ENCODE measurements around the gene FAM168A. TPM values are rescaled to one million over a fixed set of nuclear protein-coding genes. Genes with fewer than 3 reads are reported as not detected.

Gene FAM168A, protein sequence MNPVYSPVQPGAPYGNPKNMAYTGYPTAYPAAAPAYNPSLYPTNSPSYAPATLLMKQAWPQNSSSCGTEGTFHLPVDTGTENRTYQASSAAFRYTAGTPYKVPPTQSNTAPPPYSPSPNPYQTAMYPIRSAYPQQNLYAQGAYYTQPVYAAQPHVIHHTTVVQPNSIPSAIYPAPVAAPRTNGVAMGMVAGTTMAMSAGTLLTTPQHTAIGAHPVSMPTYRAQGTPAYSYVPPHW
- total RNA-seq: 23.1 and 25.9 TPM in 2 replicates

DNA sequence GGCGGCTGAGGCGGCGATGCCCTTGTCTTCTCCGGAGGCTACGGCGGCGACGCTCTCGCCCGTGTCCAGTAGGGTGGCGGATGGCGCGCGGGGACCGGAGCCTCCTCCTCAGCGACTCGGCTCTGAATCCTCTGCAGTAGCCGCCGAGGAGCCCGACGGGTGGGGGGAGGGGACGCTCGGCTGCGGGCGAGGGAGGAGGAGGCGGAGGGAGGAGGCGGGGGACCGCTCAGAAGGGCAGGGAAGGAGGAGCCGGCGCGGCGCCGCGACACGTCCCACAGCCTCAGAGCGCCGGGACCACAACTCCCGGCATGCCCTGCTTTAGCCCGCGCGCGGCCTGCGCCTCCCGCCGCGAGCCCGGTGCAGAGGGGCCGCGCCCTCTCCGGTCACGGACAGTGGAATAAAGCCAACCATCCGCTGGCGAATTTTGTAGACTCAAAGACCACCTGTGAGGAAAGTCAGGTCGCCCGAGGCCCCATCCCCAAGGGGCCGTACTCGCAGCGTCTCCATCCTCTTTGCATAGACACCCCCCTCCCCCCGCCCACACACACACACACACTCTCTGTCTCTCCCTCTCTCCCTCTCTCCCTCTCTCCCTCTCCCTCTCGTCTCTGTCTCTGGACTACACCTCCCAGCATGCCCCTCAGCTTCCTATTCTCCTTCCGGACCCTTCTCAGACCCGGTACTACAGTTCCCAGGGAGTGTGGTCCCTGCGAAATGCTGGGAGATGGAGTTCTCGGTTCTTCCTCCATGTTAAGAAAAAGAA, at the start of gene FAM168A:
TSS of gene FAM168A (minus strand) at position 157 of the 763 bp plus-strand sequence. CDS start 129,638 bp downstream, outside the sequence.
- intact Hi-C loops (cut with micrococcal nuclease): loop anchor here (1.0 to 5.0 kb wide), 11 partner anchors 49 to 894 kb away; partner anchors contain the start of genes C2CD3, FCHSD2, LIPT2 and PGM2L1

- intact Hi-C loops (cut with micrococcal nuclease): loop anchor here (1.0 kb wide), 1 partner anchor 49 kb away; the partner anchor contains the start of gene FAM168A
Measured at GRCh38 chr11:73647459-73648100, 49.7 kb upstream of the FAM168A start.

DNA sequence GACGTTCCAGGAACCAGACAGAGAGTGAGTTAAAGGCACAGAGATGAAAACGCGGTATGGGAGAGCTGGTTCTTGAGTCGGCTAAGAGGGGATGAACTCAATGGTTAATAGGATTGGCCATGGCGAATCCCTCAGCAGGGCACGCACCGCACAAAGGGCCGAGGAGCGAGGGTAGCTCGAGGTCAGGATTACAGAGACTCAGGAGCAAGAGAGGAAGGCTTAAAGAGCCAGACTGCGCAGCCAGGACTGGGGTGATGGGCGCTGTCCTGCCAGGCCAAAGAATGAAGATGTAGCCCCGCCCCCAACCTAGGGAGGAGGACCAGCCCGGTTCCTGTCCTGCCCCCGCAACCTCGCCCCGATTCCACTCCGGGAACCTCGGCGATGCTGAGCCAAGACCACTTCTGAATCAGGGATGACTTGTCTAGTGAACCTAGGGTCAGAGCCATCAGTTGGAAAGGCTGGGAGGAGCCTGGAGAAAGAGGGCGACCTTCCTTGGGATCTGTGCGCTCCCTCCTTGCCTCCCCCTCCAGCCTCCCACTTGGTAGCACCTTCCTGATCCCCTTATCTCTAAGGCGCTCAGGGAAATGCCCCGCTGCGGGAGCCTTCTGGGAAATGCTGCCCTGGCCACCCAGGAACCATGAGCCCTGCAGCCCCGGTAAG, 48.2 kb upstream of the FAM168A start, which contains the start of gene PLEKHB1:
TSS of gene PLEKHB1 (plus strand) at position 610 of the 660 bp plus-strand sequence. CDS start at position 638, 28 bp downstream.
- intact Hi-C loops (cut with micrococcal nuclease): no loop called here

DNA sequence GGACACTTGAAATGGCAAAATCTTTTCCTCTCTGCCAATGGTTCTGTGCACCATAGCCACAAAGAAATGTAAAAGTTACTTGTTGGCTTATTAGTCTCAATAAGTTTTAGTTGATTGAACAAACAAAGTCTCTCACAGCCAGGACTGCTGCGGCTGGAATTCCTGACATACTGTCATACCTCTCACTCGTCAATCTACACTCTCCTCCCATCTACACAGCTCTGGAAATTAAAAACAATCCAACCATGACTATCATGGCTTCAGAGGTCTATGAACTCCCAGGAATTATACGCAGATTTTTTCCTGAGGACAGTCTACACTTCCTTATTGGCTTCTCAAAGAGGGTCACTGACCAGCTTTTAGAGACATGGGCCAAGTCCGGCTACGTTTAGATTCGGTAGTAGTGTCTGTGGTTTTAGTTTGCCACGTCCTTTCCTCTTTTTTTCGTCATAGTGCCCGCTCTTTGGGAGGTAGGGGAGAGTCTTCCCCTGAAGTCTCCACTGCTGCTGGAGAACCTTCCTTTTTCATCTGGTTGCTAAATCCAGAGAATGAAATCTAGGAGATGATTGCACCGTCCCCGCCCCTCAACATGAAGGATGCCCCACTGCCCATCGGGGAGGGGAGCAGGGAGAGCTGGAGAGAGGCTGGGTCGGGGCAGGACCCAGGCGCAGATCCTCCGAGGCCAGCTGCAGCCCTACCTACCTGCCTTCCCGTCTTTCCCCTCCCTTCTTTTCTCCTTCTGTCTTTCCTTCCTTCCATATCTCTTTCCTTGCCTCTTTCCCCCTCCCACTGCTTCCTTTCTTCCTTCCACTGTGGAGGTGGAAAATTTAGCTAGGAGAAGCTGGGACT, 47.4 kb upstream of the FAM168A start:
- intact Hi-C loops (cut with micrococcal nuclease): no loop called here

DNA sequence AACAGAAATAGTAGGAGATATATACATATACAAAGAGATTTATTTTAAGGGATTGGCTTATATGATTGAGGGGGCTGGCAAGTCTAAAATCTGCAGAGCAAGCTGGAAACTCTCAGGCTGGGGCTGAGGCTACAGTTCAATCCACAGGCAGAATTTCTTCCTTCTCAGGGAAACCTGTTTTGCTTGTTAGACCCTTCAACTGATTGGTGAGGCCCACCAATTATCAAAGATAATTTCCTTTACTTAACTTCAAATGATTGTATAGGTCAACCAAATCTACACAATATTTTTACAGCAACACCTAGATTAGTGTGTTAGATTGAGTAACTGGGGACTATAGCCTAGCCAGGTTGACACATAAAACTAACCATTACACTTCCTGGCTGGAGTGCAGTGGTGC, 43.8 kb upstream of the FAM168A start:
- intact Hi-C loops (cut with micrococcal nuclease): no loop called here

DNA sequence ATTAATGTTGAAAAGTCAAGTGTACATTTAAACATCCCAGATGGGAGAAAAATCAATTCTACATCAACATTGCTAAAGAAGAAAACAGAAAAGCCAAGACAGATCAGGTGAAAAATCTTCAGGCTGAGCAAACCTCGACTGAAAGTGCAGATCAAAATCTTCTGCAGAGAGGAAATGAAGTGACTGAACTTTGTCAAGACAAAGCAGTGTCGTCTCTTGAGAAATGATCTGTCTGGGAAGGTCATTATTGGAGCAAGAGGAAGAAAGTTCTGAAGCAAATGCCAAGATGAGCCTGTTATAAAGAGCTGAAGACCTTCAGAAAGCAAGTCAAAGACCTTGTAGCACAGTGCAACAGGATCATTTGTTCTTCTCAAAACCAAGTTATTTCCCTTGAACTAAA, 42.7 kb upstream of the FAM168A start:
- intact Hi-C loops (cut with micrococcal nuclease): no loop called here

- intact Hi-C loops (cut with micrococcal nuclease): no loop called here
Measured at GRCh38 chr11:73637012-73637411, 39.1 kb upstream of the FAM168A start.

DNA sequence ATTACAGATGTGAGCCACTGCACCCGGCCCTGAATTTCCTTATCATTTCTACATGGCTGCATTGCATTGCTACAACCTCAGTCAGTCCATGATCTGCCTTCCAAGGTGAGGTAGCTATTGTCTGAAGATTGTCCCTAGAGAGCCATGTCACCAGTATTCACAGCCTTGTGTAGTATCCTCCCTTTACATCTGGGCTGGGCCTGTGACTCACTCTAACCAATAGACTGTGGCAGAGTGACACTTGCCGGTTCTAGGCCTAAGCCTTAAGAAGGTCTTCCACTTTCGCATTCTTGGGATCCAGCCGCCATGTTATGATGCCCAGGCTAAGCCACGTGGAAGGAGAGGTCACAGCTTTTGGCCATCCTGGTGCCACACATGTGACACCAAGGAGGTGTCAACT, 38.3 kb upstream of the FAM168A start:
- intact Hi-C loops (cut with micrococcal nuclease): no loop called here

DNA sequence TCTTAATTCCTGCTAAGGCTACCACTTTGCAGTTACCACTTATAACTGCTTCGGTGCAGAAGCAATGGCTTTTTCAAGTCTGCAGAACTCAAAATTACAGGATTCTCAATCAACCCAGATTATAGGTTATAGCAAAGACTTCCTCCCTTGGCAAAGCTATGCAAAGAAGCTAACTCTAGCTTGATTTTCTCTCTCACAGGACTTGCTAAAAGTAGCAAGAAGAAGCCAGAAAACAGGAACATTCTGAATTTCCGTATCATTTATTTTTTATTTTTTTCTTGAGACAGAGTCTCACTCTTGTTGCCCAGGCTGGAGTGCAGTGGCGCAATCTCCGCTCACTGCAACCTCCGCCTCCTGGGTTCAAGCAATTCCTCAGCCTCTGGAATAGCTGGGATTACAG, 37.8 kb upstream of the FAM168A start:
- intact Hi-C loops (cut with micrococcal nuclease): no loop called here

GRCh38 chr11:73633999-73634398, 36.1 kb upstream of the FAM168A start:
- intact Hi-C loops (cut with micrococcal nuclease): no loop called here

DNA sequence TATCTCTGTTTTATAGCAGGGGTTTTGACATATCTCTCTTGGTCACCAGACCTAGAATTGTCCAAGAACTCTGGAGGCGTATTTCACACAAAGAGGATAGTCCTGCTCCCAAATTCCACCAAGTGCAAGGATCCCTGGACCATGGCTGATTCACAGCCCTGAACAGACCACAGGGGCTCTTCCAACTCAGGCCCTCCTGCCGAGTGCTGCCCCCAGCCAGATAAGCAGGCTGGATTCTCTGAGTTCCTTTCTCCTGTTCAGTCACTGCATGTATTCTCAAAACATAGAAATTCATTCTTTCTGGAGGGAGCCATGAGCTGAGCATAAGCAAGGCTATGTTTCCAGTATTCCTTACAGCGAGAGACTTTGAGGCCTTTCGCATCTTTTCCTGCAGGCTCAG, 35.1 kb upstream of the FAM168A start:
- intact Hi-C loops (cut with micrococcal nuclease): no loop called here

GRCh38 chr11:73629907-73630306, 32.0 kb upstream of the FAM168A start:
- intact Hi-C loops (cut with micrococcal nuclease): no loop called here

GRCh38 chr11:73625696-73626318, 27.9 kb upstream of the FAM168A start:
- intact Hi-C loops (cut with micrococcal nuclease): loop anchor here (1.0 kb wide), 1 partner anchor 35 kb away; no protein-coding TSS in a partner anchor

DNA sequence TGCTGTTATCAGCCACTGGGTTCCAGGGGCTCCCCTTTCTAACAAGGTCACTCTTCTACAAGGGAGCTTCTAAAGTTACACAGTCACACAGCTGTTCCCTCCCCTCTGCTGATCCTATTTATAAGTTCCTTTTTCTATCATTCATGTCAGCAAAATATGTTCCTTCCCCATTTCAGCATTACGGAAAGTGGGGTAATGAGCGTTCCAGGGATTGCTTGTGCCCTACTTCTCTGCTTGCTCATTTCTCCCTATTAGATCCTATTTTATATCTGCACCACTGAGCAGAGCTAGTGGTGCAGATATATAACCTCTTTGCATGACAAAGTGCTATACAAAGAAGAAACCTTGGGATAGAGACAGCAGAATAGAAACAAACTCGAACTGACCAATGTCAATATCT, 25.8 kb upstream of the FAM168A start:
- intact Hi-C loops (cut with micrococcal nuclease): no loop called here

- intact Hi-C loops (cut with micrococcal nuclease): no loop called here
Measured at GRCh38 chr11:73622926-73623593, 25.1 kb upstream of the FAM168A start.

- intact Hi-C loops (cut with micrococcal nuclease): no loop called here
Measured at GRCh38 chr11:73614591-73614990, 16.7 kb upstream of the FAM168A start.

GRCh38 chr11:73612601-73613140, 14.8 kb upstream of the FAM168A start:
- intact Hi-C loops (cut with micrococcal nuclease): no loop called here

DNA sequence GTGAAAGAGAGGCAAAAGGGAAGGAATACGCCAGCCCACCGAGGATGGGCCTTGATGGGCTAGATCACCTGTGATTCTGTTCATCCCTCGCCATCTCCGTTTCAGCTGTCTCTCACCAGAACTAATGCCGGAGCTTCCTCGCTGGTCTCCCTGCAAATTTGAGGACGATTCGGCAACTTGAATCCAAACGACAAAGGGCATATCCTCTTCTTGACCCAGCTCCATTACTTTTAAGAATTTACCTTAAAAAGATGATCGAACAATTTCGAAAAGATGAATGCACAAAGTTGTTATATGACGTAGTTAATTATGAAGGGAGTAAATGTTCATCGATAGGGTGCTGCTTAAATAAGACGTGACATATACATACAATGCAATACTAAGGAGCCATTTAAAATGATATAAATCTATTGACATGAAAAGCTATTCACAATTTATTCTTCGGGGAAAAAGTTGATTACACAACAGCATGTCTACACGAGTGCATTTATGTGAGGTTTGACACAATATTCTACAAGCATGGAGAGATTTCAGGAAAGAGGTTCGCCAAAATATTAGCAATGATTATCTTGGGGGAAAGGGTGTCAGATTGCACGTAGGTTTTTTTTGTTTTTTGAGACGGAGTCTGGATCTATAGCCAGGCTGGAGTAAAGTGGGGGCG, 937 bp upstream of the FAM168A start:
- intact Hi-C loops (cut with micrococcal nuclease): loop anchor here (1.0 to 5.0 kb wide), 11 partner anchors 48 to 893 kb away; partner anchors contain the start of genes C2CD3, FCHSD2, LIPT2 and PGM2L1

Data from T-helper 2 cell treated with Interferon-gamma antibody and Interleukin-4, amounts not matched to agents 100 ng/mL and 5 ng/mL, for 36 hours (primary cell).